SK-N-SH (cell line): Measurements from ENCODE around the gene NR6A1. TPM values are rescaled to one million over a fixed set of nuclear protein-coding genes. Genes with fewer than 3 reads are reported as not detected.

Source experiments
- CTCF ChIA-PET: fragments of 300-600, 350-600 bp; formaldehyde crosslinking; extraction: SDS; loops from one replicate; lab custom pipeline; 2021; lab: Yijun Ruan, JAX
- POLR2A ChIA-PET: fragments of 350-600 bp; sonication (Branson Sonifier 250); formaldehyde crosslinking; extraction: SDS; loops from one replicate; lab custom pipeline; 2020; ENCODE audit warnings: antibody characterized with exemption, inconsistent platforms; lab: Yijun Ruan, JAX
- DNase-seq: peaks from one replicate; pipeline ENCODE4 v3.0.0; 2012
- H2AFZ ChIP-seq: fragments of 200-600 bp; sonication (generic); 2 replicates; pipeline ENCODE4 v1.8.1; 2016; ENCODE audit warnings: antibody characterized with exemption, mild to moderate bottlenecking, low read depth
- H3F3A ChIP-seq: fragments of 200-600 bp; sonication (generic); replicated peaks from 2 replicates; pipeline ENCODE3; 2016; ENCODE audit warnings: antibody characterized with exemption, mild to moderate bottlenecking; ENCODE audit not compliant: insufficient read depth
- H3K27ac ChIP-seq, 2 experiments: fragments of 200-500 bp in 1 of 2; fragments of 200-600 bp in 1 of 2; sonication (Bioruptor generic) in 1 of 2; sonication (generic), shearing (Covaris generic) in 1 of 2; 2 replicates each; pipeline versions ENCODE4 v1.5.1 to v1.6.1; 2014 to 2016; ENCODE audit warnings: low read depth in 2 of 2, inconsistent platforms in 1 of 2, low read length in 1 of 2, mild to moderate bottlenecking in 1 of 2, mixed read lengths in 1 of 2
- H3K27me3 ChIP-seq: fragments of 200-600 bp; sonication (generic), shearing (Covaris generic); 2 replicates; pipeline ENCODE4 v1.6.1; 2016; ENCODE audit warnings: mixed run types; ENCODE audit not compliant: insufficient read depth
- H3K36me3 ChIP-seq, 2 experiments: fragments of 200-500 bp in 1 of 2; fragments of 200-600 bp in 1 of 2; sonication (Bioruptor generic) in 1 of 2; sonication (generic) in 1 of 2; replicated peaks in 1 of 2; 2 replicates each; pipeline versions ENCODE3 to v1.5.1; 2014 to 2016; ENCODE audit warnings: low read length in 1 of 2, mild to moderate bottlenecking in 1 of 2; ENCODE audit not compliant: insufficient read depth in 2 of 2, control insufficient read depth in 1 of 2
- H3K4me1 ChIP-seq, 2 experiments: fragments of 200-500 bp in 1 of 2; fragments of 200-600 bp in 1 of 2; sonication (Bioruptor generic) in 1 of 2; sonication (generic), shearing (Covaris generic) in 1 of 2; 2 replicates each; pipeline versions ENCODE4 v1.5.1 to v1.6.1; 2014 to 2016; ENCODE audit warnings: low read depth in 1 of 2, low read length in 1 of 2, mixed run types in 1 of 2; ENCODE audit not compliant: insufficient read depth in 2 of 2, control insufficient read depth in 1 of 2
- H3K4me2 ChIP-seq: fragments of 200-600 bp; sonication (generic), shearing (Covaris generic); 2 replicates; pipeline ENCODE4 v1.6.1; 2017; ENCODE audit warnings: mixed run types
- H3K4me3 ChIP-seq, 2 experiments: fragments of 200-500 bp in 1 of 2; fragments of 200-600 bp in 1 of 2; sonication (Bioruptor generic) in 1 of 2; sonication (generic), shearing (Covaris generic) in 1 of 2; 2 replicates each; pipeline versions ENCODE4 v1.5.1 to v1.8.1; 2014 to 2016; ENCODE audit warnings: low read depth in 2 of 2, inconsistent platforms in 1 of 2, low read length in 1 of 2, mild to moderate bottlenecking in 1 of 2, mixed read lengths in 1 of 2, moderate library complexity in 1 of 2
- H3K79me2 ChIP-seq: fragments of 200-600 bp; sonication (generic); 2 replicates; pipeline ENCODE4 v1.8.1; 2017; ENCODE audit warnings: mild to moderate bottlenecking; ENCODE audit not compliant: insufficient read depth
- H3K9ac ChIP-seq: fragments of 200-600 bp; sonication (generic); 2 replicates; pipeline ENCODE4 v1.6.1; 2017; ENCODE audit warnings: mixed run types
- H3K9me2 ChIP-seq: fragments of 200-600 bp; sonication (generic); 2 replicates; pipeline ENCODE4 v1.6.1; 2017; ENCODE audit warnings: mixed run types
- H3K9me3 ChIP-seq: fragments of 200-600 bp; sonication (generic); 2 replicates; pipeline ENCODE4 v1.6.1; 2017; ENCODE audit warnings: mixed run types, mild to moderate bottlenecking, moderate library complexity
- H4K20me1 ChIP-seq: fragments of 200-600 bp; sonication (generic); 2 replicates; pipeline ENCODE4 v1.6.1; 2017; ENCODE audit warnings: mild to moderate bottlenecking, mixed run types; ENCODE audit not compliant: insufficient read depth
- EP300 ChIP-seq, 2 experiments: IDR thresholded peaks; 2 replicates each; pipeline versions ENCODE4 v1.4.0 to v1.6.1; 2012; ENCODE audit warnings: borderline replicate concordance in 1 of 2, low read depth in 1 of 2, low read length in 1 of 2
- EZH2phosphoT487 ChIP-seq: fragments of 200-600 bp; sonication (generic); IDR thresholded peaks from 2 replicates; pipeline ENCODE4 v1.6.1; 2017; ENCODE audit warnings: low read depth, mixed run types, mild to moderate bottlenecking, antibody characterized with exemption, moderate library complexity, borderline replicate concordance
- FOXJ3 ChIP-seq: sonication (generic); formaldehyde crosslinking; IDR thresholded peaks from 2 replicates; pipeline ENCODE4 v1.5.1; 2020; ENCODE audit warnings: mild to moderate bottlenecking, missing genetic modification reagents
- FOXM1 ChIP-seq: IDR thresholded peaks from 2 replicates; pipeline ENCODE4 v1.4.0; 2012; ENCODE audit warnings: low read depth, mild to moderate bottlenecking
- GATA2 ChIP-seq: sonication (generic); formaldehyde crosslinking; IDR thresholded peaks from 2 replicates; pipeline ENCODE4 v1.5.0; 2020; ENCODE audit warnings: mild to moderate bottlenecking, missing genetic modification reagents
- JUND ChIP-seq: IDR thresholded peaks from 2 replicates; pipeline ENCODE4 v1.4.0; 2012
- MEF2A ChIP-seq: IDR thresholded peaks from 2 replicates; pipeline ENCODE4 v1.4.0; 2012; ENCODE audit warnings: low read depth, borderline replicate concordance
- NRF1 ChIP-seq: IDR thresholded peaks from 2 replicates; pipeline ENCODE4 v1.6.1; 2012; ENCODE audit warnings: low read depth, mild to moderate bottlenecking, low read length
- RCOR1 ChIP-seq: fragments of 150-350 bp; IDR thresholded peaks from 2 replicates; pipeline ENCODE4 v1.6.1; 2017; ENCODE audit warnings: antibody characterized with exemption, low read length
- RXRA ChIP-seq: IDR thresholded peaks from 2 replicates; pipeline ENCODE4 v1.4.0; 2012; ENCODE audit warnings: low read depth, mild to moderate bottlenecking, borderline replicate concordance
- SIN3A ChIP-seq: IDR thresholded peaks from 2 replicates; pipeline ENCODE4 v1.6.1; 2012; ENCODE audit warnings: low read depth, mild to moderate bottlenecking, low read length, moderate library complexity, borderline replicate concordance
- YY1 ChIP-seq: IDR thresholded peaks from 2 replicates; pipeline ENCODE4 v1.4.0; 2012; ENCODE audit warnings: low read depth, mild to moderate bottlenecking
- WGBS: methylation state at CpG from one replicate; pipeline ENCODE4 v1.1.6; 2017; ENCODE audit warnings: low lambda C conversion rate; 5-methylcytosine and 5-hydroxymethylcytosine counted together
- polyA plus RNA-seq, 3 experiments: library from polyadenylated mRNA; depleted of rRNA; stranded (reverse); fragments of >200 nt; gene quantifications; 2 replicates each; pipeline ENCODE4 v1.2.3, GENCODE V29; 2012
- TF ChIP-seq, protein P1 (sequence below): IDR thresholded peaks from 2 replicates; pipeline ENCODE4 v1.6.1; 2012; ENCODE audit warnings: mild to moderate bottlenecking, low read depth, low read length, moderate library complexity
- TF ChIP-seq, protein P2 (sequence below): fragments of 150-350 bp; IDR thresholded peaks from 2 replicates; pipeline ENCODE4 v1.6.1; 2017; ENCODE audit warnings: antibody characterized with exemption, low read length, low read depth, borderline replicate concordance
- TF ChIP-seq, protein P3 (sequence below): fragments of 200-600 bp; sonication (generic); IDR thresholded peaks from 2 replicates; pipeline ENCODE4 v1.6.1; 2017; ENCODE audit warnings: antibody characterized with exemption, mild to moderate bottlenecking, moderate library complexity

NR6A1 gene
- polyA plus RNA-seq, 1 of the 3 experiments (the other 2 are of a cell fraction) = 1.2 TPM

DNA sequence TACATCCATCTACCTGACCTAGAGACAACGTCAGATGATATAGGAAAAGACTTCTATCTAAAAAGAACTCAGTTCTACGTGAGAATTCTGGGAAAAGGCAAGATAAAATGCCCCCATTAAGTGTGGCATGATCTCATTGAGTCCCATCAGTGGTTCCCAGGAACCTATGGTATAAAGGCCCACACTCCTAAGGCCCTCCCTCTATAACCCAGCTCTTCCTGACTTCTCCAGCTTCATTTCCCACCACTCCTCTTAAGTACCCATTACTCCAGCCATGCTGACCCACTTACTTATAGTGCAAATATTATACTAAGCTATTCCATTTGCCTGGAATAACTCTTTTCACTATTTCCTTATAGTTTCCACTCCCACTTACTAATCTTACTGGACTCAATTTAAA lies 168.5 kb downstream of the NR6A1 start:
- POLR2A ChIA-PET = no interaction called here
- TF ChIP-seq, protein P1, sequence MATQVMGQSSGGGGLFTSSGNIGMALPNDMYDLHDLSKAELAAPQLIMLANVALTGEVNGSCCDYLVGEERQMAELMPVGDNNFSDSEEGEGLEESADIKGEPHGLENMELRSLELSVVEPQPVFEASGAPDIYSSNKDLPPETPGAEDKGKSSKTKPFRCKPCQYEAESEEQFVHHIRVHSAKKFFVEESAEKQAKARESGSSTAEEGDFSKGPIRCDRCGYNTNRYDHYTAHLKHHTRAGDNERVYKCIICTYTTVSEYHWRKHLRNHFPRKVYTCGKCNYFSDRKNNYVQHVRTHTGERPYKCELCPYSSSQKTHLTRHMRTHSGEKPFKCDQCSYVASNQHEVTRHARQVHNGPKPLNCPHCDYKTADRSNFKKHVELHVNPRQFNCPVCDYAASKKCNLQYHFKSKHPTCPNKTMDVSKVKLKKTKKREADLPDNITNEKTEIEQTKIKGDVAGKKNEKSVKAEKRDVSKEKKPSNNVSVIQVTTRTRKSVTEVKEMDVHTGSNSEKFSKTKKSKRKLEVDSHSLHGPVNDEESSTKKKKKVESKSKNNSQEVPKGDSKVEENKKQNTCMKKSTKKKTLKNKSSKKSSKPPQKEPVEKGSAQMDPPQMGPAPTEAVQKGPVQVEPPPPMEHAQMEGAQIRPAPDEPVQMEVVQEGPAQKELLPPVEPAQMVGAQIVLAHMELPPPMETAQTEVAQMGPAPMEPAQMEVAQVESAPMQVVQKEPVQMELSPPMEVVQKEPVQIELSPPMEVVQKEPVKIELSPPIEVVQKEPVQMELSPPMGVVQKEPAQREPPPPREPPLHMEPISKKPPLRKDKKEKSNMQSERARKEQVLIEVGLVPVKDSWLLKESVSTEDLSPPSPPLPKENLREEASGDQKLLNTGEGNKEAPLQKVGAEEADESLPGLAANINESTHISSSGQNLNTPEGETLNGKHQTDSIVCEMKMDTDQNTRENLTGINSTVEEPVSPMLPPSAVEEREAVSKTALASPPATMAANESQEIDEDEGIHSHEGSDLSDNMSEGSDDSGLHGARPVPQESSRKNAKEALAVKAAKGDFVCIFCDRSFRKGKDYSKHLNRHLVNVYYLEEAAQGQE = no peak
- TF ChIP-seq GATA2 (CRISPR knock-in tag) (no peak), YY1 (no peak), JUND (no peak)

DNA sequence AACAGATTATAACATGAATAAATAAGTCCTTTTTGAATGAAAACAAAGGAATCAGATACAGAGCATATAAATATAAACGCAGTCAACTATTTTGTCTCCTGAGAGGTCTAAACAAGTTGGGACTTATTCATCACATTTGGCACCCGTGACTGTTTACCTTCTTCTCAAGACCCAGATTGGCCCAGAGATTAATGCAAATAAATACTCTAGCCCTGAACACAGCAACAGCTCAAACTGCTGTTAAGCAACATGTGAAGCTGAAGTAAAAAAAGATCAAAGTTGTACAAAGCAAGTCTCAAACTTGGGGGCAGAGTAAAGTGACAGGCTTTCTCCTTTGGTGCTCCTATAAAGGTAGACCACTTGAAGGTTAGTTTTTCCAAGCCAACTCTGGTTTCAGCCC lies 168.9 kb downstream of the NR6A1 start:
- ChIA-PET POLR2A (no interaction called here), CTCF (interaction anchor here (1.0 to 2.2 kb wide), 4 partner anchors 15 to 111 kb away, joined by 3 to 10 read pairs (median 3); no protein-coding TSS in a partner anchor)
- H3F3A ChIP-seq = no peaks in the 10 kb centered on the region
- no peak overlapping the region for H3K4me3 ChIP-seq
- no peak for DNase-seq
- no peaks in the 10 kb centered on the region for H3K79me2 ChIP-seq
- no peaks in the 10 kb centered on the region for H3K9me2 ChIP-seq
- H3K27me3 ChIP-seq = no peaks in the 10 kb centered on the region
- H3K9ac ChIP-seq = no peak overlapping the region
- TF ChIP-seq RCOR1 (no peak), FOXJ3 (no peak), NRF1 (no peak), MEF2A (no peak), EZH2phosphoT487 (no peak), RXRA (no peak), YY1 (no peak), FOXM1 (no peak), EP300 (IDR thresholded peaks at IDR 0.05; ENCODE audit: borderline replicate concordance in 1 of 2, low read depth in 1 of 2, low read length in 1 of 2) (no peak), SIN3A (no peak)
- TF ChIP-seq, protein P2, sequence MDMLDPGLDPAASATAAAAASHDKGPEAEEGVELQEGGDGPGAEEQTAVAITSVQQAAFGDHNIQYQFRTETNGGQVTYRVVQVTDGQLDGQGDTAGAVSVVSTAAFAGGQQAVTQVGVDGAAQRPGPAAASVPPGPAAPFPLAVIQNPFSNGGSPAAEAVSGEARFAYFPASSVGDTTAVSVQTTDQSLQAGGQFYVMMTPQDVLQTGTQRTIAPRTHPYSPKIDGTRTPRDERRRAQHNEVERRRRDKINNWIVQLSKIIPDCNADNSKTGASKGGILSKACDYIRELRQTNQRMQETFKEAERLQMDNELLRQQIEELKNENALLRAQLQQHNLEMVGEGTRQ = no peak
- TF ChIP-seq, protein P1 = no peak
- TF ChIP-seq, protein P3, sequence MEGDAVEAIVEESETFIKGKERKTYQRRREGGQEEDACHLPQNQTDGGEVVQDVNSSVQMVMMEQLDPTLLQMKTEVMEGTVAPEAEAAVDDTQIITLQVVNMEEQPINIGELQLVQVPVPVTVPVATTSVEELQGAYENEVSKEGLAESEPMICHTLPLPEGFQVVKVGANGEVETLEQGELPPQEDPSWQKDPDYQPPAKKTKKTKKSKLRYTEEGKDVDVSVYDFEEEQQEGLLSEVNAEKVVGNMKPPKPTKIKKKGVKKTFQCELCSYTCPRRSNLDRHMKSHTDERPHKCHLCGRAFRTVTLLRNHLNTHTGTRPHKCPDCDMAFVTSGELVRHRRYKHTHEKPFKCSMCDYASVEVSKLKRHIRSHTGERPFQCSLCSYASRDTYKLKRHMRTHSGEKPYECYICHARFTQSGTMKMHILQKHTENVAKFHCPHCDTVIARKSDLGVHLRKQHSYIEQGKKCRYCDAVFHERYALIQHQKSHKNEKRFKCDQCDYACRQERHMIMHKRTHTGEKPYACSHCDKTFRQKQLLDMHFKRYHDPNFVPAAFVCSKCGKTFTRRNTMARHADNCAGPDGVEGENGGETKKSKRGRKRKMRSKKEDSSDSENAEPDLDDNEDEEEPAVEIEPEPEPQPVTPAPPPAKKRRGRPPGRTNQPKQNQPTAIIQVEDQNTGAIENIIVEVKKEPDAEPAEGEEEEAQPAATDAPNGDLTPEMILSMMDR = no peak
- H3K4me1 ChIP-seq = no peaks in the 10 kb centered on the region
- no peaks in the 10 kb centered on the region for H3K9me3 ChIP-seq
- H3K36me3 ChIP-seq = no peaks in the 10 kb centered on the region
- no peak overlapping the region for H3K4me2 ChIP-seq
- H3K27ac ChIP-seq = no peak overlapping the region
- H2AFZ ChIP-seq = no peak overlapping the region
- H4K20me1 ChIP-seq = no peaks in the 10 kb centered on the region
- 66% methylated on average over 2 of the region's 2 CpGs for WGBS

More for the DNA sequence above, 168.5 kb downstream of the NR6A1 start:
- no peak overlapping the region for H2AFZ ChIP-seq
- no peaks in the 10 kb centered on the region for H3K9me2 ChIP-seq
- no peaks in the 10 kb centered on the region for H3K4me1 ChIP-seq
- no peaks in the 10 kb centered on the region for H3K79me2 ChIP-seq
- no peak overlapping the region for H3K27ac ChIP-seq
- WGBS = 89% methylated on average over 2 of the region's 2 CpGs
- H3K4me3 ChIP-seq = no peak overlapping the region
- no peak overlapping the region for H3K9ac ChIP-seq
- CTCF ChIA-PET = interaction anchor here (1.0 to 2.2 kb wide), 4 partner anchors 15 to 110 kb away, joined by 3 to 10 read pairs (median 3); no protein-coding TSS in a partner anchor
- no peaks in the 10 kb centered on the region for H3K27me3 ChIP-seq
- H3K36me3 ChIP-seq = no peaks in the 10 kb centered on the region
- H3K4me2 ChIP-seq = no peak overlapping the region
- no peaks in the 10 kb centered on the region for H3K9me3 ChIP-seq
- H4K20me1 ChIP-seq = no peaks in the 10 kb centered on the region
- DNase-seq = no peak
- H3F3A ChIP-seq = no peaks in the 10 kb centered on the region
